Subcutaneous adipose tissue (tissue), 4 donors: ENCODE measurements around the gene POLE3. TPM values are rescaled to one million over a fixed set of nuclear protein-coding genes. Genes with fewer than 3 reads are reported as not detected.

Experiments used
- total RNA-seq, 4 donors: library from RNA; depleted of rRNA; stranded (reverse); fragments of >200 nt; gene quantifications; one replicate each; pipeline ENCODE4 v1.1.0, GENCODE V29; 2016
- TF ChIP-seq, protein P1 (sequence below): fragments of 450-650 bp; IDR thresholded peaks from one replicate; pipeline ENCODE4 v1.5.1; 2016; ENCODE audit warnings: low read depth, mild to moderate bottlenecking, control low read depth, antibody characterized with exemption, moderate library complexity

Gene POLE3
- total RNA-seq, 4 donors from 2014 or later: 20.7 to 28.4 (median 27.0) TPM

DNA sequence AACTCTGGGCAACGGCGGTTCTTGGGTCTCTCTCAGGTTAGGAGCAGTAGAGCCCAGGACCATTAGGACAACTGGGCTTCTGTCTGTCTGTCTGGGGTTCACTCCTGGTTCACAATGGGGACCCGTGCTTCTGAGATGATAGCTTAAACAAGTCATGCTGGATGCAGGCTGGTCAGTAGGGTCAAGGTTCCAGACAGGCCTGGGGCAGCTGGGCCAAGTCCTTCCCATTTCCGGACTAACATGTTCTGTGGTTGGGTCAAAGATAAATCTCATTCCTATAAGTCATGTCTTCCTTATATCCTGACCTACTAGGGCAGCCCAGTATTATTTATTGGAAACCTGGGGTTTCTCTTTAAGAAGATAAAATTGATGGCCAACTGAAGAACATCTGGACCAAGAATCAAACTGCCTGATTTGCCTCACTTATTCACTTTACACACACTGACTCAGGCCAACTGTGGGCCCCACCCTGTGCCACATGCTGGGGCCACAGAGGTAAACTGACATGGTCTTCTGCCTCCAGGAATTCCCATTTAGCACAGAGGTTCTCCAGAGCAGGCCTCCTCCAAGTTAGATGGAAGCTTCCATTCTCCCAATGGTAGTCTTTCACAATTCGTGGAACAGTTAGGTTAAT, 42.0 kb downstream of the POLE3 start:
- TF ChIP-seq, protein P1, sequence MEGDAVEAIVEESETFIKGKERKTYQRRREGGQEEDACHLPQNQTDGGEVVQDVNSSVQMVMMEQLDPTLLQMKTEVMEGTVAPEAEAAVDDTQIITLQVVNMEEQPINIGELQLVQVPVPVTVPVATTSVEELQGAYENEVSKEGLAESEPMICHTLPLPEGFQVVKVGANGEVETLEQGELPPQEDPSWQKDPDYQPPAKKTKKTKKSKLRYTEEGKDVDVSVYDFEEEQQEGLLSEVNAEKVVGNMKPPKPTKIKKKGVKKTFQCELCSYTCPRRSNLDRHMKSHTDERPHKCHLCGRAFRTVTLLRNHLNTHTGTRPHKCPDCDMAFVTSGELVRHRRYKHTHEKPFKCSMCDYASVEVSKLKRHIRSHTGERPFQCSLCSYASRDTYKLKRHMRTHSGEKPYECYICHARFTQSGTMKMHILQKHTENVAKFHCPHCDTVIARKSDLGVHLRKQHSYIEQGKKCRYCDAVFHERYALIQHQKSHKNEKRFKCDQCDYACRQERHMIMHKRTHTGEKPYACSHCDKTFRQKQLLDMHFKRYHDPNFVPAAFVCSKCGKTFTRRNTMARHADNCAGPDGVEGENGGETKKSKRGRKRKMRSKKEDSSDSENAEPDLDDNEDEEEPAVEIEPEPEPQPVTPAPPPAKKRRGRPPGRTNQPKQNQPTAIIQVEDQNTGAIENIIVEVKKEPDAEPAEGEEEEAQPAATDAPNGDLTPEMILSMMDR: no peak

DNA sequence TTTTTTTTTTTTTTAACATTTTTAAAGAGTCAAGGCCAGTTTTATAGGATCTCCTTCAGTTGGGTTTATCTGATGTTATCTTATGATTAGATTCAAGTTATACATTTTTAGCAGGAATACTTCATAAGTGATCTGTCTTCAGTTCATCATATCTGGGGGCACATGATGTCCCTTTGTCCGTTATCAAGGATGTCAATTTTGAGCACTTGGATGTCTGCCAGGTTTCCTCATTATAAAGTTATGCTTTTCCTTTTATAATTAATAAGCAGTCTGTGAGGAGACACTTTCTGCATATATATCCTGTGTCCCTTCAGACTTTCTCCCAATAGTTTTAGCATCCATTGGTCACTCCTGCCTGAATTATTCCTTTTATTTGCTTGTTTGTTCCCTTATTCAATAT, 45.5 kb downstream of the POLE3 start:
- TF ChIP-seq, protein P1: no peak

DNA sequence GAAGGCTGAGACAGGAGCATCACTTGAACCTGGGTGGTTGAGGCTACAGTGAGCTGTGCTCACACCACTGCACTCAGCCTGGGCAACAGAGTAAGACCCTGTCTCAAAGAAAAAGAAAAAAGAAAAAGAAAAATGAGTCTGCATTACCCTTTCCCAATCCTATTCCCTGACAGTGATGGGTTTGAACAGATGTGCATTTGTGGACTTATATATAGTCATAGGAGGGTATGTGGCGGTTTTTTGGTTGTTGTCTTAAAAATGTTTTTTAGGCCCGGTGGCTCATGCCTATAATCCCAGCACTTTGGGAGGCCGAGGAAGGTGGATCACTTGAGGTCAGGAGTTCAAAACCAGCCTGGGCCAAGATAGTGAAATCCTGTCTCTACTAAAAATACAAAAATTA, 47.1 kb downstream of the POLE3 start:
- TF ChIP-seq, protein P1: no peak

DNA sequence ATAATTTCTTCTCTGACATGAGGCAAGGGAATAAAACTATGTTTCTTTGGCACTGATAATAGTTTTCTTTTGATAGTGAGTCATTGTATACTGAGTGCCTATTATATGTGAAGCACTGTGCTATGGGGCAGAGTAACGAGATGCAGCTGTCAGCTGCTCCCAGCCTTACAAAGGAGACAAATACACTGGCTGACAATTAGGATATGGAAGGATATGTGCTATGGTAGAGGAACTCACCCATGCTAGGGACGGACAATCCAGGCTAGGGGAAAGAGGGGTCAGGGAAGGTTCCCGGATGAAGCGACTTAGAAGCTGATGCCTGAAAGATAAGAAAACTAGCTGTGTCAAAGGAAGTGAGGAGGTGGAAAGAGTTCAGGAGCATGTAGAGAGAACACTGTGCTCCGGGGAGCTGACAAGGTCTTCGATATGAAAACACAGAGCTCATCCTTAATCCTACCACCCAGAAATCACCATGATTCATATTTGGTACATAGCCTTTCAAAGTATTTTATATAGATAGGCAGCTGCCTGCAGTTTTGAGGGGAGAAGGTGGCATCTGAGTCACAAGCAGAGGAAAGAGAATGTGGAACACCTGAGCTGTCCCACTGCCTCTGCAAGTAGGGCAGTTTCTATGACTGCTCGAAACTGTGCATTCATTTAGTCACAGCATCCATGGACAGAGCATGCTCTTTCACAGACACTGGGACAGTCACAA, 49.0 kb downstream of the POLE3 start:
- TF ChIP-seq, protein P1: no peak

DNA sequence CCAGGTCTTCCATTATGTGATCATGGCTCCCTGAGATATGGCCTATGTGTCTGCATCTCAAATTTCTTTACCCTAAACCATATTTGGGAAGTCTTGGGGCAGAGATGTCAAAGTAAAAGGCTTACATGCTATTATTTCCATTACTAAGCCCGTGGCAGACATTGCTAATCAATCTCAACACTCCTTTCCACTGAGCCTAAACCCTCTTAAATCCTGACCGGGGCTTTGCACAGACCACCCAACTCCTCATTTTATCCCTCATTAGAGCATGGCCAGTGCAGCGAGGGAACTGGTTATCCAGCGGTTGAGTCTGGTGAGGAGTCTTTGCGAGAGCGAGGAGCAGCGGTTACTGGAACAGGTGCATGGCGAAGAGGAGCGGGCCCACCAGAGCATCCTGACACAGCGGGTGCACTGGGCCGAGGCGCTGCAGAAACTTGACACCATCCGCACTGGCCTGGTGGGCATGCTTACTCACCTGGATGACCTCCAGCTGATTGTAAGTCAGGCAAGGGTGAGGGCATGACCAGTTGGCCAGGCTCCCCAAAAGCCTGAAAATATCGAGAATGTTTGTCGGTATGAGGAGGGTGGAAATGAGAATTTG, 50.1 kb downstream of the POLE3 start:
- TF ChIP-seq, protein P1: no peak

DNA sequence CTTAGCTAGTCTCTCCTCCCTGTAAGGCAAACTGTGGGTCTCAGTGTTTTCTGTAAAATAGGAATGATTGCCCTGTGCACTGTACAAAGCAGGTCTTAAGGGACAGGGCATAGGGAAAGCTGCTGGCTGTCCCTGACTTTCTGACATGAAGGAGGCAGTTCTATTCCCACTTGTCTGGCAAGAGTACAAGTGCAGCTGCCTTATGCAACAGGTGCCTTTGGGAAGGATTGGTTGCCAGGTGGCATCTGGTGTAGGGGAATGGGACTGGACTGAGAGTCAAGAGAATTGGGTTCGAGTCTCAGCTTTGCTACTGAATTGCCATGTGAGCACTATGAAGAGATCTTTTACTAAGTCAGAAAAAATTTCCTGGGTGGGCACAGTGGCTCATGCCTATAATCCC, 51.1 kb downstream of the POLE3 start:
- TF ChIP-seq, protein P1: no peak

Other genes with a start within 250 kb of the POLE3 start
- 10 to 100 TPM; 24.9 to 51.7 (median 32.0) TPM for gene FKBP15, start 189.4 kb downstream of the POLE3 start, total RNA-seq
- gene SLC31A1, start 189.1 kb downstream of the POLE3 start, total RNA-seq: 10 to 100 TPM; 11.9 to 28.2 (median 18.2) TPM
- 10 to 100 TPM; 18.3 to 68.2 (median 31.5) TPM for gene CDC26, start 135.1 kb downstream of the POLE3 start, total RNA-seq
- gene PRPF4, start 135.0 kb downstream of the POLE3 start, total RNA-seq: 10 to 100 TPM; 12.9 to 17.6 (median 15.7) TPM
- not detected for gene RNF183, start 107.3 kb downstream of the POLE3 start, total RNA-seq
- gene WDR31, start 70.4 kb downstream of the POLE3 start, total RNA-seq: 1 to 10 TPM; 1.4 to 5.7 (median 2.3) TPM
- gene BSPRY, start 61.1 kb downstream of the POLE3 start, total RNA-seq: under 1 TPM in 1 of 4 donors, not detected in 3; 0.66 TPM
- 10 to 100 TPM in 3 of 4 donors, 1 to 10 TPM in 1; 7.8 to 33.0 (median 20.9) TPM for gene HDHD3, start 33.7 kb downstream of the POLE3 start, total RNA-seq
- gene ALAD, start 9.4 kb downstream of the POLE3 start, total RNA-seq: 10 to 100 TPM; 16.8 to 46.7 (median 22.5) TPM
- gene C9orf43, start 72 bp upstream of the POLE3 start, total RNA-seq: under 1 TPM; 0.34 to 0.75 (median 0.66) TPM
- gene RGS3, start 53.1 kb upstream of the POLE3 start, total RNA-seq: 100 to 1,000 TPM in 1 of 4 donors, 10 to 100 TPM in 3; 25.0 to 122 (median 70.9) TPM